Esophagus (tissue), 2 donors: Measurements from ENCODE around the gene DHCR7. TPM values are rescaled to one million over a fixed set of nuclear protein-coding genes. Genes with fewer than 3 reads are reported as not detected.

ENCODE experiments used
- H3K27ac ChIP-seq, 2 donors: one replicate each; pipeline ENCODE4 v1.5.1; 2013; ENCODE audit warnings: low read depth in 2 of 2, mild to moderate bottlenecking in 2 of 2, inconsistent platforms in 1 of 2, low read length in 1 of 2, moderate library complexity in 1 of 2
- H3K27me3 ChIP-seq, 2 donors: one replicate each; pipeline ENCODE4 v1.6.1; 2013; ENCODE audit warnings: low read length in 2 of 2, control low read depth in 1 of 2, mild to moderate bottlenecking in 1 of 2; ENCODE audit not compliant: insufficient read depth in 2 of 2, control insufficient read depth in 1 of 2
- H3K36me3 ChIP-seq, 2 donors: one replicate each; pipeline ENCODE4 v1.6.1; 2013; ENCODE audit warnings: low read length in 1 of 2; ENCODE audit not compliant: control insufficient read depth in 2 of 2, insufficient read depth in 2 of 2
- H3K4me1 ChIP-seq, 2 donors: one replicate each; pipeline ENCODE4 v1.6.1; 2013; ENCODE audit warnings: low read length in 1 of 2; ENCODE audit not compliant: control insufficient read depth in 2 of 2, insufficient read depth in 2 of 2
- H3K4me3 ChIP-seq, 2 donors: one replicate each; pipeline ENCODE4 v1.5.1; 2013; ENCODE audit warnings: low read length in 2 of 2, mild to moderate bottlenecking in 2 of 2, low read depth in 1 of 2, moderate library complexity in 1 of 2
- H3K9me3 ChIP-seq, 2 donors: one replicate each; pipeline ENCODE4 v1.6.1; 2013; ENCODE audit warnings: mild to moderate bottlenecking in 2 of 2, low read depth in 1 of 2, low read length in 1 of 2, moderate library complexity in 1 of 2; ENCODE audit not compliant: control insufficient read depth in 2 of 2, insufficient read depth in 1 of 2
- WGBS, 2 donors: extraction: QIAGEN DNeasy Blood & Tissue Kit; methylation state at CpG; one replicate each; pipeline ENCODE4 v1.1.7; 2013; 5-methylcytosine and 5-hydroxymethylcytosine counted together
- polyA plus RNA-seq, 2 donors: library from polyadenylated mRNA; stranded (reverse); fragments of 200-250 nt; gene quantifications; one replicate each; pipeline ENCODE4 v1.2.3, GENCODE V29; 2013
- donor health status: healthy with polysubstance abuse.
- donor health status: Bipolar disorder and iron deficiency.

DHCR7 gene
- polyA plus RNA-seq, 2 donors, result 26.2 to 41.8 TPM

GRCh38 chr11:71451596-71452198, 3.5 kb upstream of the DHCR7 start:
- 52 to 62% methylated on average over 9 of the region's 9 CpGs for WGBS, 2 donors
- Histone ChIP-seq H3K4me1 (peaks cover 0 to 7% of the 10 kb centered on the region in 2 donors), H3K27me3 (no peaks in the 10 kb centered on the region), H3K27ac (peak overlapping the region; percentile 63 to 95), H3K9me3 (no peaks in the 10 kb centered on the region), H3K4me3 (peak overlapping the region in 1 of 2 donors; percentile 77), H3K36me3 (peaks cover 0 to 10% of the 10 kb centered on the region in 2 donors)

- H3K27ac ChIP-seq, result no peak overlapping the region
- no peaks in the 10 kb centered on the region for H3K9me3 ChIP-seq
- H3K27me3 ChIP-seq, result no peaks in the 10 kb centered on the region
- peaks cover 0 to 7% of the 10 kb centered on the region in 2 donors for H3K4me1 ChIP-seq
- 69 to 76% methylated on average over 3 of the region's 3 CpGs for WGBS, 2 donors
- no peak overlapping the region for H3K4me3 ChIP-seq
- peaks cover 0 to 5% of the 10 kb centered on the region in 2 donors for H3K36me3 ChIP-seq
Observed at GRCh38 chr11:71450939-71451338, 2.7 kb upstream of the DHCR7 start.

- no peaks in the 10 kb centered on the region for H3K27me3 ChIP-seq
- peaks cover 0 to 7% of the 10 kb centered on the region in 2 donors for H3K4me1 ChIP-seq
- H3K36me3 ChIP-seq, result peaks cover 0 to 5% of the 10 kb centered on the region in 2 donors
- no peak overlapping the region for H3K27ac ChIP-seq
- no peaks in the 10 kb centered on the region for H3K9me3 ChIP-seq
- whole genome bisulfite sequencing, 2 donors, result 62 to 65% methylated on average over 2 of the region's 2 CpGs
- no peak overlapping the region for H3K4me3 ChIP-seq
Observed at GRCh38 chr11:71450507-71450906, 2.3 kb upstream of the DHCR7 start.

GRCh38 chr11:71449596-71449995, 1.4 kb upstream of the DHCR7 start:
- Histone ChIP-seq H3K4me3 (peak overlapping the region; percentile 61 to 89), H3K4me1 (peaks cover 0 to 7% of the 10 kb centered on the region in 2 donors), H3K9me3 (no peaks in the 10 kb centered on the region), H3K27me3 (no peaks in the 10 kb centered on the region), H3K27ac (no peak overlapping the region), H3K36me3 (peaks cover 0 to 5% of the 10 kb centered on the region in 2 donors)
- WGBS, 2 donors, result 35 to 38% methylated on average over 6 of the region's 6 CpGs

DNA sequence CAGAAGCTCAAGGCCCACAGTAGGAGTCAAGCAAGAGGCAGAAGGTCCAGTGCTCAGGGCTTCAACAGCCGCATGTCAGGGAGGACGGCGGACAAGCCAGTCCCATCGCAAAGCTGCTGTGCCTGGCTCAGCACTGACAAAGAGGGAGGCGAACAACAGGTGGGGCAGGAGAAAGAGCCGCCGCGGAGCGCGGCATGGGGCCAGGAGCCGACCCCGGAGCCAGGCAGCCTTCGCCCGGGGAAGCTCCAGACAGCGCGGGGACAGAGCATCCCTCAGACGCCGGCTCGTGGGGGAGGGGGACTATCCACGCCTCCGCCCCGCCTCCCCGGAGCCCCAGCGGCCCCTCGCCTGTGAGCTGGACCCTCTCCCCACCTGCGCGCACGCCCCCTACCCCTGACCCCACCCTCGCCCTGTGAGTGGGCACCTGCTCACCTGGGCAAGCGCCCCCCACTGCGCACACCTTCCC, 369 bp downstream of the DHCR7 start:
- 2 to 10% methylated on average over 6 to 31 of the region's 31 CpGs for WGBS, 2 donors
- Histone ChIP-seq H3K9me3 (no peaks in the 10 kb centered on the region), H3K36me3 (peaks cover 7 to 21% of the 10 kb centered on the region in 2 donors), H3K4me1 (peaks cover 0 to 7% of the 10 kb centered on the region in 2 donors), H3K27me3 (no peaks in the 10 kb centered on the region), H3K27ac (peak overlapping the region; percentile 72 to 73), H3K4me3 (peak overlapping the region; percentile 61 to 89)

DNA sequence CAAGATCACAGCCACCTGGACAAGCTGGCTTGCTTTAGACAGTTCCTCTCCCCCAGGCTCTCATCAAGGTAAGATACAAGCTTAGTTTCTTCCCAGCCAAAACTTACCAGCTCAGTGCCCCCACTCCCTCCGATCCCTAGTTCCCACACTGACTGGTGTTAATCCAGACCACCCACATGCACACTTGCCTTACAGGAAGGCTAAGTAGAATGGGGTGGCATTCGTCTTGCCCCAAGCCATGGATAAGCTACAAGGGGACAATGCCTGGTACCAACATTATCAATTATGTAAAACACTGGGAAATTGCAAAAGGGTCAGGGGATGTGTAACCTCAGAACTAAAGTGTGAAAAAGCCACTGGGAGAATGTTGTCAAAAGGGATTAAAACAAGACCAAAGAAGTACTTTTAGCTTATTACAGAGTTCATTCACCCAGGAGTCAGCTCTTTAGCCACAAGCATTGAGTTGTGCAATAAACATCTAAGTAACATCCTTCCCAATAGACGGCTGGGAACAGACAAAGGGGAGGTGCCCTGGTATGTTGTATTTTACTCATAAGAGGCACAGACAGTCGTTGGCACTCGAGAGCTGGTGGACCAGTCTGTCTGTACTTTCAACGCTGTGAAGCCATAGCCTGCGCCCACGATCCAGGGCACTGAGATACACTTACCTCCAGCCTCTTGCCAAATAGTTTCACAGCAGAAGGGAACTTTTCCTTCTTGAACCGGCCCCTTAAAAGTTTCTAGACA, 1.1 kb downstream of the DHCR7 start:
- Histone ChIP-seq H3K36me3 (peaks cover 8 to 27% of the 10 kb centered on the region in 2 donors), H3K9me3 (no peaks in the 10 kb centered on the region), H3K27ac (peak overlapping the region; percentile 53 to 73), H3K4me1 (peaks cover 0 to 7% of the 10 kb centered on the region in 2 donors), H3K27me3 (no peaks in the 10 kb centered on the region), H3K4me3 (peak overlapping the region; percentile 61 to 89)
- 46 to 48% methylated on average over 9 of the region's 9 CpGs for WGBS, 2 donors

GRCh38 chr11:71446150-71446549, 2.0 kb downstream of the DHCR7 start:
- no peaks in the 10 kb centered on the region for H3K9me3 ChIP-seq
- 94 to 97% methylated on average over 1 of the region's 1 CpG for WGBS, 2 donors
- H3K27ac ChIP-seq, result no peak overlapping the region
- H3K36me3 ChIP-seq, result peaks cover 8 to 36% of the 10 kb centered on the region in 2 donors
- H3K4me1 ChIP-seq, result peaks cover 0 to 5% of the 10 kb centered on the region in 2 donors
- H3K27me3 ChIP-seq, result no peaks in the 10 kb centered on the region
- no peak overlapping the region for H3K4me3 ChIP-seq

GRCh38 chr11:71444811-71445210, 3.4 kb downstream of the DHCR7 start:
- H3K36me3 ChIP-seq, result peaks cover 8 to 49% of the 10 kb centered on the region in 2 donors
- 95 to 96% methylated on average over 6 of the region's 6 CpGs for WGBS, 2 donors
- H3K9me3 ChIP-seq, result no peaks in the 10 kb centered on the region
- no peak overlapping the region for H3K4me3 ChIP-seq
- no peaks in the 10 kb centered on the region for H3K27me3 ChIP-seq
- peaks cover 0 to 5% of the 10 kb centered on the region in 2 donors for H3K4me1 ChIP-seq
- H3K27ac ChIP-seq, result no peak overlapping the region

DNA sequence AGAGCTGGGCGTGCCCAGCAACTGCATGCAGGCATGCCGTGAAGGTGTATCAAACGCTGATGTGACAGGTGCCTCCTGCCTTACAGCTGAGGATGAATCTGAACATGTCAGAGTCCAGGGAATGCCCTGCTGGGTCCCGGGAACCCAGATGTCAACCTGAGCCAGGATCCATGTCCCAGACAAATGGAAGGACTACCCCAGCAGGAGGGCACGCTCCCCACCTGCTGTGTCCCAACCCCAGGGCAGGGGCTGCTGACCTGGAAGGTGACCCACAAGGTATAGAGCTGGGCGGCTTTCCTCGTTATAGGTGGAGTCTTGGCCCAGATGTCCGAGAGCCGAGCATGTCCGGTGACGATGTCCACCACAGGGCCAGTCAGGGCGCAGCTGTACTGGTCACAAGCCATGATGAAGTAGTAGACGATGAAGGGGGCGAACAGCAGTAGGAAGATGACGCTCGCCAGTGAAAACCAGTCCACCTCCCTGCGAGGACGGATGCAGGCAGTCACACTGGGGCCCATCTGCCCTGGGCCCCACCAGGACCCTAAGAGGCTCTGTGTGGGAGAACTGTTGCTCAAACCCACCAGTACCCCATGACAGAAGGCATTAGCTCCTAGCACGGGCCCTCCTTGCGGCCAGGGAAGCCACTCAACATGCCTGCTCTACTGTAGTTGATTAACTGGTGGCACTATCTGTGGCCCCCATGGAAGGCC, 4.3 kb downstream of the DHCR7 start:
- Histone ChIP-seq H3K4me1 (peaks cover 0 to 2% of the 10 kb centered on the region in 2 donors), H3K4me3 (no peak overlapping the region), H3K27ac (no peak overlapping the region), H3K9me3 (no peaks in the 10 kb centered on the region), H3K27me3 (no peaks in the 10 kb centered on the region), H3K36me3 (peaks cover 12 to 56% of the 10 kb centered on the region in 2 donors)
- 91 to 93% methylated on average over 20 of the region's 20 CpGs for WGBS, 2 donors
